K562 (cell line): ENCODE data around the gene TPK1. TPM values are rescaled to one million over a fixed set of nuclear protein-coding genes. Genes with fewer than 3 reads are reported as not detected.

Experiments used
- polyA plus RNA-seq, 8 experiments: library from polyadenylated mRNA; depleted of rRNA in 4 of 8; stranded (reverse) in 5 of 8; unstranded in 3 of 8; fragments of >200 nt; fragmentation: Nextera tagmentation in 2 of 8; fragmentation: Illumina TruSeq in 1 of 8; extraction: Ambion mirVana in 2 of 8; extraction: Trizol in 1 of 8; gene quantifications; 2 replicates each; pipeline versions ENCODE4 v1.2.1 to v1.2.3, GENCODE V29; 2011 to 2014; ENCODE audit warnings: inconsistent platforms in 1 of 8, missing spikeins in 1 of 8
- small RNA-seq: library from RNA; depleted of rRNA; stranded (forward); fragments of <200 nt; gene quantifications from one replicate; pipeline ENCODE3, GENCODE V24; 2014
- total RNA-seq, 7 experiments: library from RNA; depleted of rRNA in 6 of 7; stranded (reverse); fragments of >200 nt in 6 of 7; fragmentation: Illumina TruSeq in 2 of 7; extraction: Trizol in 2 of 7; gene quantifications; 2 replicates each; pipeline versions ENCODE4 v1.2.1 to v1.2.3, GENCODE V29; 2011 to 2021; ENCODE audit warnings: low replicate concordance in 1 of 7

The TPK1 gene
- total and polyA plus RNA-seq, 9 of the 15 experiments (the other 6 are each of a cell fraction or from before 2014, with no cell fraction given), result 5.1 to 16.2 (median 9.2) TPM

Small RNAs within 50 kb of the gene (small RNA-seq; reads per million reads assigned to genes)
- gene RNU6ATAC40P, result not detected
